ENCODE data around the gene PADI3.

DNA sequence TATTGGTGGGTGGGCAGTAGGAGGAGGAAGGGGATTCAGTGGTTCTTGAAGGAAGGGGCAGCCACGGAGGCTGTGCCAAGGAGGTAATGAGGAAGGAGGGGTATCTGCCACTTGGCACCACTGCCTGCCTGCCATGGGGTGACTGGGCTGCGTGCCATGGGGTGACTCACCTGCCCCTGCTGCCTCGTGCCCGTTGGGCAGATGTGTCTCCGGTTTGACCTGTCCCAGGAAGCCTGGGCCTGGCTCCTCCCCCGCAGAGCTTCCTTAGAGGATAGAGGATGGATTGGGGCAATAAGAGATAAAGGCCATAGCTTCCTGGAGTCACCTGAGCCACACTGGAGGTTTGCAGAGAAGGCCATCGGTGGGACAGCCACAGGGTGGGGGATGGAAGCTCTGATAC lies 1.7 kb downstream of the PADI3 start:
- TF ChIP-seq EZH2 (IDR thresholded peaks at IDR 0.05), result no peak
- TF ChIP-seq POLR2AphosphoS5 (IDR thresholded peaks at IDR 0.05; ENCODE audit: borderline replicate concordance, low read depth, low read length), result no peak
- TF ChIP-seq FOXP2 (optimal IDR thresholded peaks at IDR 0.05; ENCODE audit: control extremely low read depth, extremely low read length, insufficient read depth), result no peak
